OCI-LY7 (cell line): ENCODE results near the gene RAX. TPM values are rescaled to one million over a fixed set of nuclear protein-coding genes. Genes with fewer than 3 reads are reported as not detected.

Experiments used
- BruUV-seq: library from RNA; stranded (reverse); fragments of 400-500 nt; replicated peaks from 2 replicates; lab custom pipeline; 2021; lab: Mats Ljungman, UMichigan
- CTCF ChIA-PET: fragments of 300-600 bp; sonication (Branson Sonifier 250); formaldehyde crosslinking; loops from one replicate; lab custom pipeline; 2022; ENCODE audit warnings: antibody characterized with exemption; ENCODE audit not compliant: unreplicated experiment; lab: Charles Lee
- POLR2A ChIA-PET: fragments of 300-600 bp; sonication (Branson Sonifier 250); formaldehyde crosslinking; loops from one replicate; lab custom pipeline; 2022; ENCODE audit warnings: antibody characterized with exemption; lab: Charles Lee
- DNase-seq: peaks from one replicate; pipeline ENCODE4 v3.0.0-alpha.2; 2015; ENCODE audit warnings: low spot score
- H2AFZ ChIP-seq: fragments of 200-600 bp; sonication (generic), shearing (Covaris generic); 2 replicates; pipeline ENCODE4 v1.6.1; 2014; ENCODE audit warnings: mild to moderate bottlenecking, antibody characterized with exemption, low read length, moderate library complexity
- H3K27ac ChIP-seq: fragments of 200-600 bp; sonication (generic); 2 replicates; pipeline ENCODE4 v1.5.1; 2014; ENCODE audit warnings: mixed run types, low read depth, mild to moderate bottlenecking, moderate library complexity, low read length, inconsistent platforms; ENCODE audit not compliant: poor library complexity, severe bottlenecking
- H3K36me3 ChIP-seq: fragments of 200-600 bp; sonication (generic); 2 replicates; pipeline ENCODE4 v1.6.1; 2014; ENCODE audit warnings: mild to moderate bottlenecking, antibody characterized with exemption, low read length, moderate library complexity, mixed read lengths; ENCODE audit not compliant: insufficient read depth
- H3K4me1 ChIP-seq: fragments of 200-600 bp; sonication (generic); 2 replicates; pipeline ENCODE4 v1.5.1; 2014; ENCODE audit warnings: mild to moderate bottlenecking, low read length; ENCODE audit not compliant: insufficient read depth, poor library complexity, severe bottlenecking
- H3K4me2 ChIP-seq: fragments of 200-600 bp; sonication (generic); 2 replicates; pipeline ENCODE4 v1.6.1; 2014; ENCODE audit warnings: mild to moderate bottlenecking, low read length
- H3K4me3 ChIP-seq: fragments of 200-600 bp; sonication (generic); 2 replicates; pipeline ENCODE4 v1.5.1; 2014; ENCODE audit warnings: mild to moderate bottlenecking, low read depth, low read length; ENCODE audit not compliant: poor library complexity, severe bottlenecking
- H3K79me2 ChIP-seq: fragments of 200-600 bp; sonication (generic); 2 replicates; pipeline ENCODE4 v1.6.1; 2016; ENCODE audit warnings: low read depth, mild to moderate bottlenecking, low read length, moderate library complexity, mixed read lengths; ENCODE audit not compliant: insufficient read depth
- H3K9me2 ChIP-seq: fragments of 200-600 bp; sonication (generic); 2 replicates; pipeline ENCODE4 v1.6.1; 2016; ENCODE audit warnings: mild to moderate bottlenecking, low read length, mixed read lengths; ENCODE audit not compliant: insufficient read depth
- H3K9me3 ChIP-seq: fragments of 200-600 bp; sonication (generic); 2 replicates; pipeline ENCODE4 v1.6.1; 2014; ENCODE audit warnings: mild to moderate bottlenecking, mixed run types, low read length, mixed read lengths
- H4K20me1 ChIP-seq: fragments of 200-600 bp; sonication (generic); 2 replicates; pipeline ENCODE4 v1.6.1; 2014; ENCODE audit warnings: mild to moderate bottlenecking, antibody characterized with exemption, low read length, moderate library complexity, mixed read lengths; ENCODE audit not compliant: insufficient read depth
- EZH2phosphoT487 ChIP-seq: fragments of 200-600 bp; sonication (generic); IDR thresholded peaks from 2 replicates; pipeline ENCODE4 v1.6.1; 2018; ENCODE audit warnings: low read depth, borderline replicate concordance, mild to moderate bottlenecking, mixed run types, antibody characterized with exemption, low read length, moderate library complexity, mixed read lengths
- intact Hi-C: fragments of 100-400 bp; cut with micrococcal nuclease; formaldehyde crosslinking; loops from one replicate; pipeline ENCODE4 v1.10.0; 2022; ENCODE audit not compliant: unreplicated experiment
- total RNA-seq, 2 experiments: library from RNA; depleted of rRNA in 1 of 2; stranded (reverse); fragments of >200 nt in 1 of 2; shearing (Covaris generic) in 1 of 2; gene quantifications; 2 replicates each; pipeline ENCODE4 v1.2.3, GENCODE V29; 2014 to 2022
- TF ChIP-seq, protein P1 (sequence below): fragments of 200-600 bp; sonication (generic); conservative IDR thresholded peaks from 2 replicates; pipeline ENCODE4 v1.5.1; 2014; ENCODE audit warnings: mild to moderate bottlenecking, antibody characterized with exemption, low read length, moderate library complexity, mixed read lengths

RAX gene
- total RNA-seq, 2 experiments from 2014 or later = not detected

DNA sequence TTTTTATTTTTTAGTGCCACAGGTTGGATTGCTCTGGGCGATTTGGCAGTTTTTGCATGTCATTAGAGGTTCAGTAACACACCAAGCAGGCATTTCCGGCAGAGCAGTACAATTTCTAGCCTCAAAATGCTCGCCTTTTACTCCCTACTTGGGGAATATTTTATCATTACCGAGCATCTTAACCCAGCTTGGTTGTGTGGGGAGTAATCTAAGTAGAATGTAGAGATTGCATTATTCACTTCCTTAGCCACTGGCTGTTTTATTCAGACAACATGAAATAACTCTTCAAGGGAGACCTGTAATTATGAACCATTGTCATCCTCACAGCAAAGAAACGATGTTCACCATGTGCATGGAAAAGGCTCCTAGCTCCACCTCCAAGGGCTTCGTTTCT lies 40.2 kb downstream of the RAX start:
- Histone ChIP-seq H3K4me2 (no peak overlapping the region), H3K4me1 (no peaks in the 10 kb centered on the region), H3K36me3 (no peaks in the 10 kb centered on the region), H4K20me1 (no peaks in the 10 kb centered on the region), H3K9me2 (no peaks in the 10 kb centered on the region), H2AFZ (no peak overlapping the region; the same call in 1 of the 2 replicates), H3K79me2 (no peaks in the 10 kb centered on the region), H3K9me3 (no peaks in the 10 kb centered on the region), H3K27ac (no peak overlapping the region), H3K4me3 (no peak overlapping the region)
- no TSS peak for BruUV-seq
- CTCF ChIA-PET = no interaction called here
- intact Hi-C loops = no loop called here
- no peak for DNase-seq
- POLR2A ChIA-PET = no interaction called here
- TF ChIP-seq, protein P1, sequence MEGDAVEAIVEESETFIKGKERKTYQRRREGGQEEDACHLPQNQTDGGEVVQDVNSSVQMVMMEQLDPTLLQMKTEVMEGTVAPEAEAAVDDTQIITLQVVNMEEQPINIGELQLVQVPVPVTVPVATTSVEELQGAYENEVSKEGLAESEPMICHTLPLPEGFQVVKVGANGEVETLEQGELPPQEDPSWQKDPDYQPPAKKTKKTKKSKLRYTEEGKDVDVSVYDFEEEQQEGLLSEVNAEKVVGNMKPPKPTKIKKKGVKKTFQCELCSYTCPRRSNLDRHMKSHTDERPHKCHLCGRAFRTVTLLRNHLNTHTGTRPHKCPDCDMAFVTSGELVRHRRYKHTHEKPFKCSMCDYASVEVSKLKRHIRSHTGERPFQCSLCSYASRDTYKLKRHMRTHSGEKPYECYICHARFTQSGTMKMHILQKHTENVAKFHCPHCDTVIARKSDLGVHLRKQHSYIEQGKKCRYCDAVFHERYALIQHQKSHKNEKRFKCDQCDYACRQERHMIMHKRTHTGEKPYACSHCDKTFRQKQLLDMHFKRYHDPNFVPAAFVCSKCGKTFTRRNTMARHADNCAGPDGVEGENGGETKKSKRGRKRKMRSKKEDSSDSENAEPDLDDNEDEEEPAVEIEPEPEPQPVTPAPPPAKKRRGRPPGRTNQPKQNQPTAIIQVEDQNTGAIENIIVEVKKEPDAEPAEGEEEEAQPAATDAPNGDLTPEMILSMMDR = no peak
- TF ChIP-seq EZH2phosphoT487 = no peak

DNA sequence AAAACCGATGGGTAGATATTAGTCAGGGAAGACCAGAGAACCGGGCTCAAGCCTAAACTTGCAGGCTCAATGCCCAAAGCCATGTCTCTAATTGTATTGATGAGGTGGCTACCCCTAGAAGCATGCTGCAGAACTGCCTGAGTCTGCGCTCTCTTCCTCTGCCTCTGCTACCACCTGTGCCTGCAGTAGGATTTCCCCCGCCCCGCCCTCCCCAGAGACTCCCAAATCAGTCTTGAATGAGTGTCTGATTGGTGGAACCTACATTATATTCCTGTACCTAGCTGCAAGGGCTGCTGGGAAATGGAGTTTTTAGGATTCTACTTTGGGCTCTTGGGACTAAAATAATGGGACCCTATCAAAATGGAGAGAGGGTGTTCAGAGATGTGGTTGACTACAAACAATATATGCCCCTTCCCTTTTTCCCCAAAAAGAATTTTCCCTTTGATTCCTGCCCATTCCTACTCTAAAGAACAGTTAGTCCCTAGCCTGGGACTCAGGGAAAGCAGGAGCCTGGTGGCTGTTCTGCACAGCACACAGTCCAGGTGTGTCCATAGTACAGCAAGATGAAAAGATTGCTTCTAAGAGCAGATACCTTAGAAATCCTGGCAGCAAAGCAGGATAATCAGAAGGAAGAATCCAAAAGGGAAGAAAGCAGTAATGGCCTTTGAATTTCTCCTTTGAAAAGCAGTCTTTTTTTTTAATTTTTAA lies 40.8 kb downstream of the RAX start:
- Histone ChIP-seq H3K4me3 (no peak overlapping the region), H3K27ac (no peak overlapping the region), H3K36me3 (no peaks in the 10 kb centered on the region), H3K9me3 (no peaks in the 10 kb centered on the region), H3K4me1 (no peaks in the 10 kb centered on the region), H3K4me2 (no peak overlapping the region), H3K79me2 (no peaks in the 10 kb centered on the region), H4K20me1 (no peaks in the 10 kb centered on the region), H2AFZ (no peak overlapping the region; the same call in 1 of the 2 replicates), H3K9me2 (no peaks in the 10 kb centered on the region)
- TF ChIP-seq, protein P1 = no peak
- no peak for TF ChIP-seq EZH2phosphoT487
- ChIA-PET POLR2A (no interaction called here), CTCF (no interaction called here)
- DNase-seq = no peak
- intact Hi-C loops = no loop called here
- no TSS peak for BruUV-seq

DNA sequence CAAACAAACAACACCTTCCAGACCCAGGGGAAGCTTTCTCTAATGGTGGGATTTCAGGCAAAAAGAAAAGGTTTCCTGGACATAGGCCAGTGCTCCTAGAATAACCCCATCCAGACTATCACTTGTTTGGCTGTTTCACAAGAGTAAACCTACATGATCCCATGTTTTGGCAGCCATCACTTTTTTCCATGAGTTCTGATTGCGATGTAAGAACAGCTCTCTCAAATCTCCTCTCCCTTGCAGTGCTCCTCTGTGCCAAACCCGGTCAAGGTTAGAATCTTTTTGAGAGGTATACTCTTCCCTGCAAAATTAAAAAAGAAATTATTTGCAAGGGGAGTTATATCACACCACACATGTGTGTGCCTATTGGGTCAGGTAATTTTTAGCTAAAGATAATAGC lies 41.4 kb downstream of the RAX start:
- Histone ChIP-seq H3K79me2 (no peaks in the 10 kb centered on the region), H3K4me2 (no peak overlapping the region), H4K20me1 (no peaks in the 10 kb centered on the region), H2AFZ (no peak overlapping the region), H3K9me3 (no peaks in the 10 kb centered on the region), H3K4me3 (no peak overlapping the region), H3K4me1 (no peaks in the 10 kb centered on the region), H3K27ac (no peak overlapping the region), H3K9me2 (no peaks in the 10 kb centered on the region), H3K36me3 (no peaks in the 10 kb centered on the region)
- TF ChIP-seq, protein P1 = no peak
- no peak for TF ChIP-seq EZH2phosphoT487
- DNase-seq = no peak
- BruUV-seq = no TSS peak
- CTCF ChIA-PET = no interaction called here
- POLR2A ChIA-PET = no interaction called here
- intact Hi-C loops = no loop called here
